HG02623 (cell line): ENCODE data around the gene OLFML1.

Source experiments
- ATAC-seq: cut with Tn5 transposase; IDR thresholded peaks from one replicate; pipeline ENCODE4 v1.9.1; 2021; ENCODE audit warnings: moderate library complexity; ENCODE audit not compliant: unreplicated experiment

OLFML1 gene

DNA sequence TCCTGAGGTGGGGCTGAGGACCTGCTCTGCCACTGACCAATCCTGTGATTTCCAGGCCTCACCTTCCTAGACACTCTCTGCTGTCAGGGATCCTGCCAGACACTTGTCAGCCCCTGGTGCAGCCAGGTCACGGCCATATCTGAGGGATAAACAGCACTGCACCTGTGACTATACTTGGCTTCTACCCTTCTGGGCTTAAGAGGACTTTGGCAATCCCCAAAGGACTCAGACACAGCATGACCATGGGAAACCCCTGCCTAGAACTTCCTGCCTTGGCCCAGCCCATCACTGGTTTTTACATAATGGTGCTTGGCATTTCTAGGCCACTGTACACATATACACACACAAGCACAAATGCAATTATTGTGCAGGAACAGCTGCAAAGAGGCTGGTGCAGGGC, 11.6 kb upstream of the OLFML1 start:
- peak; percentile 96 for ATAC-seq

DNA sequence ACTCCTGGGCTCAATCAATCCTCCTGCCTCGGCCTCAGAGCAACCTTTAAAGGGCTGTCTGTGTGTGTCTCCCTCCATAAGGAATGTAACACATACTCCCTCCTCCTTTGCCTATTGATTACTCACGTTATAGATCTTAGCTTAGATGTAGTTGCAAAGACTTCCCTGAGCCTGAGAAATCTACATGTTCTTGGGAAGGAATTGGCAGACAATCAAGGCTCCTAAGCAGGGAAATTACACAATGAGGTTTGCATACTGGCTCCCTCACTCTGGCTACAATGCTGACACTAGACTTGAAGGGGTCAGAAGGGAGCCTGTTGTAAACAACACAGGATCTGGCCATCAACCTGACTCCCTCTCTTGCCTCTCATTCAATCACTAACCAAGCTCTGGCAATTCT, 5.2 kb upstream of the OLFML1 start:
- ATAC-seq = no peak

DNA sequence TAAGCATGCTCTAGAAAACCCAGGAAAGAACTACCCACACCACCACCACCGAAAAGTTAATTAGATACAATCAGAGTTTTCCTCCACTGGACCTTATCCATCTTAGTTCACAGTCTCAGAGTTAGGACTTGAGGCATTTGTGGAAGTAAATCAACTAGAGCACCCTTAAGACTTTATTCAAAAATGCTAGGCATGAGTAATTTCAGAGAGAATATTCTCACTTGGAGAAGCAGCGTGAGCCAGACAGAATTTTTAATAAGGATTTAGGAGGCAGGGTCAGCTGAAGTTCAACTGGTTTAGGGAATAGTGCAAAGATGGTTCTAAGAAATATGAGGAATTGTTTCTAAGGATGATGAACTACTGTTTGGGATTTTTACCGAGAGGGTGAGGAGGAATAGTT, 1.2 kb upstream of the OLFML1 start:
- no peak for ATAC-seq

DNA sequence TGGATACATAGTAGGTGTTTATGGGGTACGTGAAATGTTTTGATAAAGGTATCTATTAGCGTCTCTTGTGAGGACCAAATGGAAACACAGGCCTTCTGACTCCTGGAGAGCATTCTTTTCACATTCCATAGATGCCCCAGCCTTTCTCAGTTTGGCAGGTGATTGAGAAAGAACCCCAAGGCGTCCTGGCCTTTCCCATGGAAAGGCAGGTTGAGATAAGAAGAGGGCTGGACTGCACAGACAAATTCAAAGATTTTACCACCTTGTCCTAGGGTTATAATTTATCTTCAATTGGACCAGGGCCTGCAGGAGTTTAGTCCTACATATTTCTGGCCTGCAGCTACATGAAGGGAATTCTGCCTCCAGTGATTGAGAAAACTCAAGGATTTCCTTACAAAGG, 661 bp upstream of the OLFML1 start:
- ATAC-seq = no peak

DNA sequence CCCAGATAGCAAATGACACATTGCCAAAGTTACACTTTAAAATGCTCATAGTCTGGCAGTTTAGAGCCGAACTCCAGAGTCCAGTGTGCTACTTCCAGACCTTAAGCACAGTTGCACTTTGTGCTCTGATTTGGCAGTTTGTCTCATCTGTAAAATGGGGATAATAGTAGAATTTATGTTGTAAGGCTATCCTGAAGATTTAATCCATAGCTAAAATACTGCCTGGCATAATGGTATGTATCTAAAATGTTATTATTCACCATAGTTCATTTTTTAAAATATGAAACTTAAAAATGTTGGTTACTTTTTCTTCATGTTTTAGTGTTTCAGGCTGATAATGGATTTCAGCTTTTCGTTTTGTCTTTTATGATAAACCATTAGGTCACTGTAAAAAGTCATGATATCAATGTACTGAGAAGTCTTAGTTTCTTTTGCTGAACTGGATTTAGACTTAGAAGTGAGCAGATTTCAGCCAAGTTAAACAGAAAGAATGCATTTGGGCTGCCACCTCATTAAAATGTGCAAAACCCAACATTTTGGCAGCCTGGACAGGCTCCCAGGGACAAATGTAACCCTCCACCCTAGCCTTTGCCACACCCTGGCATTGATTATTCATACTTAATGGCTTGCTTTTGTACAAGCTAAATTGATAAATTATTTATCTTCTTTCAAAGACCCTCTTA, 933 bp downstream of the OLFML1 start:
- ATAC-seq = no peak

DNA sequence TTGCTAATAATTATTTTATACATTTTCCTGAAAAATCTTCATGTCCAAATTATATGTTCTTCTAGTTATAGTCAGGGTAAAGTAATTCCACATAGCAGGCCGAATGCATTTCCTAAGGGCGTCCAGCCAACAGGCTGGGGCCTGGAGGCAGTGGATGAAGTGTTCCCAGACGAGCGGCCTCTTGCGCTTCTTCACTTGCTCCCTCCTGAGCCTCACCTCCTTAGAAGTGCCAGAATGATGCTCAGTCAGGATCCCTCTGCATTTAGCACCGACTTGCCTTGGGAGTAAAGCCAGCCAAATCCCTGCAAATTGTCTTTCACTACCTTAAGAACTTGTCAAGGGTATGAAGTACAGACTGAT, 1.5 kb downstream of the OLFML1 start:
- ATAC-seq = no peak

DNA sequence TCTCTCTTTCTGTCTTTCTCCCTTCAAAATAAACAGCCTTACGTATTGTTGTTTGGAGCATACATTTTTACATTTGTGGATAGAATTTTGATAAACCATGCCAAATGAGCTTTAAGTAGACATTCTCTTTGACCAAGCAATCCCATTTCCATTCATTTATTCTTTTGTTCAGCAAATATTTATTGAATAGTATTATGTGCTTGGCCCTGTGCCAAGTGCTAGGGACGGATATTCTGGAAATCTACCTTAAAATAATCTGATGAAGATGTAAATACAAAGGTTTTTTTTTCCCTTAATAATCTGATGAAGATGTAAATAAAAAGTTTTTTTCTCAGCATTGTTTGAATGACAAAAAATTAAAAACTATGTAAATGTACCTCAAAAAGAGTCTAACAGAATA, 2.1 kb downstream of the OLFML1 start:
- ATAC-seq = no peak

DNA sequence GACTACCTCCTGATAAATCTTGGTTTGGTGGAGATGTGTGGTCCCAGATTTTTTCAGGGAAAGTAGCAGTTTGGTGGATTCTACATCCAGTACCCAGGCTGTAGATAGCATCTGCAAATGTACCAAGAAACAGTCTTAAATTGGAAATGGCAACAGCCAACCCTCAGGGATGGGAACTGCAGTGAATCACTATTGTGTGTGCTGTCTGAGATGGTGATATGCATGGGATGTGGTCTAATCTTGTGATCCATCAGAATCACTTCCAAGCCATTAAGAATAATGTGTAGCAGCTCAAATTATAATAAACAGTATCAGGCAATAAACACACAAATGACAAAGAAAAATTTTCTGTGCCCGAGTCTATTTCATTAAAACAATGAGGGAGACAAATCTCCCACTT, 3.4 kb downstream of the OLFML1 start:
- ATAC-seq = no peak

DNA sequence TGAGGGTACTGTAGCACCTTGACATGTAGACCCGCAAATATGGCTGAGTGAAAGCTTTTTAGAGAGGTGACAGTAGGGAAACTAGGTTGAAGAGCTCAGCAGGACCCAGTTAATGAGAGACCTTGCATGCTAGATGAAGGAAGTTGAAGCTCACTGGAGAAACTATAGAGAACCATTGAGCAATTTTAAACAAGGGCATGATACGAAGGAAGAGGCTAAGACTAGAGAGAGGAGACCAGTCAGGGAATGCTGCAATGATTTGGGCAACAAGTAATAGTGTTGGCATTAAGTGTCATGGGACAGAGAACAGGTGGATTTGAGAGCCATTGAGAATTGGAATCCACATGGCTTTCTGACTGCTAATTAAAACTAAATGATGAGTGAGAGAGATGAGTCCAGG, 4.1 kb downstream of the OLFML1 start:
- no peak for ATAC-seq

DNA sequence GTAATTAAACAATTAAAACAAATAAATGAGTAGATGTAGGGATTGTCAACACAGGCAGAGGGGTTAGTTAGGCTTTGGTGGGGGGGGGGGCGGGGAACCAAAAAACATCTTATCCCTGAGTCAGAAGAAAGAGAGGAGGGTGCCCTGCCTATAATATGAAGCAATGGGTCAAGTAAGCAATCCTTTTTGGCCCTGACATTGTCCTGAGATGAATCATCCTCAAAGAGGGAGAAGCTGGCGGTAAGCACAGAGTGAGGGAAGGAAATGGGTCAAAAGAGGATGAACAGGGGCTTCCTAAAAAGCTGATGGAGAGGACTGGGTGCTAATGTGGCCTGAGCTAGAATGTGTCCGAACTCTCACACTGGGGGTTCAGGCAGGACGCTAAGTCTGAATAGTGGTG, 4.7 kb downstream of the OLFML1 start:
- ATAC-seq = no peak

DNA sequence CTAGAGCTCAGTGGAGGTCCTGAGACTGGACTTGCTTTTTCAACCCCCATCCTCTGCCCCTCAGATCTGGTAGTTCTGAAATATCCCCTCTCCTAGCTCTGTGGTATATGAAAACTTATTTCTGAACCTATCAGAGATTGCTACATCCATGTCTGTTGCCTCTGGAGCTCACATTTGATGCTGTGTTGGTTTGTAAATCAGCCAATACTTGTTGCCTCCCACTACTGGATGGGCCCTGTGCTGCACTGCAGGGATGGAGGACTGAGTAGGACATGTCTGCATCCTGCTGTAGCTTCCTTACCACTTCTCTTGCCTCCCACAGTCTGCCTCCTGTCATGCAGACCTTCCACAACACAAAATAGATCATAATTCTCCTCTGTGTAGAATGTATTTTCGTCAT, 5.2 kb downstream of the OLFML1 start:
- no peak for ATAC-seq

DNA sequence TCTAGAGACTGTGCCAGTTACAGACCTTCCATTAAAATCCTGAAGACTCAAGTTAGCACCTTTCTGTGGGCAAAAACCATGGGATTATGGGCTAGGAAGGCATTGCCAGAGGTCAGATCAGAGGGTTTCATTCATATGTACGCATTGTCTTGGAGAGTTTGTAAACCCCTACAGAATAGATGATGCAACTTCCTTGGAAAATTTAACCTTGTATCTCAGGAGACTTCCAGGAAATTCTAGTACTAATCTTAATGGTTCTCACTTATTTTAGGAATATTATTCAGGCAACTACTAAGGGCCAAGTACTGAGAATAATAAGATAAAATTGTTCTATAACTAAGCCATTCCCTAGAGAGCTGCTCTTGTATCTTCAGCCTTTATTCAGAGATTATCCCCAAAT, 6.9 kb downstream of the OLFML1 start:
- no peak for ATAC-seq

DNA sequence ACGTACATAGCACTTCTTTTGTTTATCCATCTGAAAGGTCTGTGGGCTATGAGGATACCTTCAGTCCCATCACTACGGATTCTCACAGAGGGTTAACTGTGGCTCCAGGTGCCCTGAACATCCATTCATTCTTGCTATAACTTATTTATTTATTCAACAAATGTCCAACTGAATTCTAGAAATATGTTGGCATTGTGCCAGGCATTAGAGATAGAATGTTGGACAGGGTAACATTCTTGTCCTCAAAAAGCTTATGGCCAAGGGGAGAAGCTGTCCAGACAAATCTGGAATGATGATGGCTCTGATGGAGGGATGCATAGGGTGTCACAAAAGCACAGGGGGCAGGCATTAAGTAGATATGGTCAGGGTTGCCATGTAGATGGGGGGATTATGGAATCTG, 8.4 kb downstream of the OLFML1 start:
- no peak for ATAC-seq

DNA sequence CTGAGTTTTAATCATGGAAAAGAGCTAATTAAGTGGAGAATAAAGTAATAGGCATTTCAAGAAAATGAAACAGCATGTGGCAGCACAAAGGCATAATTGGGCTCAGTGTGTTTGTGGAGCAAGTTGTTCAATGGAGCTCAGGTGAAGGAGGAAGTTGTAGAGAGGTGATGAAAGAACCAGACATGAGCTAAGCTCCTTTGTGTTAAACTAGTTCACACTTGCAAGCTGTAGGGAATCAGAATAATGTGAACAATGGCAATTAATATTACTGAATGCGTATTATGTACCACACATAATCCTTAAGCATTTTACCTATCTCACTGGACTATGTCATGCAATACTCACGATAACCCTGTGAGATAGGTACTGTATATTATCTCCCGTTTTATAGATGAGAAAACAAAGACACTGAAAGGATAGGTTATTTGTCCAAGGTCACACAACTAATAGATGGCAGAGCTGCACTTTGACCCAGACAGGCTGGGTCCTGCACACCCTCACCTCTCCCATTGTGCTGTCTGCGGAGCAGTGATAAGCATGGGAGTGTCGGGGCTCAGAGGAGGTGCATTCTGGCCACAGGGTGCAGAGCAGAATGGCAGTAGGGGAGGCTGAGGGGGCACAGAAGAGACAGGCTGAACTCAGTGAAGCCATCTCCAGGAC, 8.9 kb downstream of the OLFML1 start:
- ATAC-seq = no peak

DNA sequence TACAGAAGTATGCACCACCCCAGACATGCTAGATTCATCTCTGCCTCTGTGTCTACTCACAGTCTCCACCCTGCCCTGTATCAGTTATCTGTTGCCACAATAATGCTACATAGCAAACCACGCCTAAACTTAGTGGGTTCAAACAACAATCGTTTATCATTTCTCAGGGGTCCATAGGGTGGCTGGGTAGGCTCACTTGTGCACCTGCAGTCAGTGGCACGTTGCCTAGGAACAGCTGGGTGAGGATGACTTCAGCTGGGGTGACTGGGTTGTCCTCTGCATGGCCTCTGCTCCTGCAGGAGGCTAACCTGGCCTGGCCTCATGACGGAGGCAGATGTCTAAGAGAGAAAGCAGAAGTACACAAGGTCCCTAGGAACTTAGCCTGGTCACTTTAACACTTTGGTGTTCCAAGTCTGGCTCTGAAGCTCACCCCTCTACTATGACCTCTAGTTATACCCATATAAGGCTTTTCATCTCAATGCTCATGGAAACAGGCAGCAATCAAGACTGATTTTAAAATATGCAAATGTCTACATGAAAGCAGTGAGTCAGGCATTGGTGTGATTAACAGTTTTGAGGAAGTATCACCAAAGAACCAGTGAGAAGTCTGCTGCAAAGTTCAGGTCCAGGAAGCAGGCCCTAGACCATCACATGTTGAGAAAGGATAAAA, 10.7 kb downstream of the OLFML1 start:
- ATAC-seq = peak; percentile 82

DNA sequence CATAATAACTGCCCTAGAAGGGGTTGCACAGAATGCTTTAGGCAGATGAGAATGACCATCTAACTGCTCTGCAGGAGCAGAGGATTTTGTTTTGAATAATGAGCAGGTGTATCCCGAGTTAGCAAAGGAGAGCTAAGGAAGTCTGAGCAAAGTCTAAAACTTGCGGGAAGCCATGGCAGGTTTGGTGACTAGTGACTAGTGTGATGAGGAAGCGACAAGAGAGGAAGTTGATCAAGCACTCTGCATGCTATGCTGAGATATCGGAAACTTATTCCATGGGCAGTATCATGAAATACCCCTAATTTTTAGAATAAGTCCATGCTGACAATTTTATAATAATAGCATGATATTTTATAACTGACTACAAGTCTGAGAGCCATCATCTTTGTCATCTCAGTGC, 12.9 kb downstream of the OLFML1 start:
- no peak for ATAC-seq

DNA sequence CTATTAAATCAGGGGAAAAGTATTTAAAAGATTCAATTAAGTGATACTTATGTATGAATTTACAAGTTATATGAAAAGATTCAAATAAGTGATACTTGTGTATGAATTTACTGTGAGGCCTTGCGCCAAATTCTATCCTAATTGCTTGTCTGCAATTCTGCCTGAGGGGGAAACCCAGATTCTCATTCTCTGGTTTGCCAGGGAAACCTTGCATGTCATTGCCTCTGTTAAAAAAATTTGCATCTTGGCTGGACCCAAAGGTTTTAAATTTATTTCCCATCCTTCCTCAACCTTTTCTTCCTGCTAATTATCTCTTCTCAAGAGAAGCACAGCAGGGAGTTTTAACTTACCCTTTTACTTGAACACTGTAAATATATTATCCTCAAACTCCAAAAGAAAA, 13.8 kb downstream of the OLFML1 start:
- no peak for ATAC-seq

DNA sequence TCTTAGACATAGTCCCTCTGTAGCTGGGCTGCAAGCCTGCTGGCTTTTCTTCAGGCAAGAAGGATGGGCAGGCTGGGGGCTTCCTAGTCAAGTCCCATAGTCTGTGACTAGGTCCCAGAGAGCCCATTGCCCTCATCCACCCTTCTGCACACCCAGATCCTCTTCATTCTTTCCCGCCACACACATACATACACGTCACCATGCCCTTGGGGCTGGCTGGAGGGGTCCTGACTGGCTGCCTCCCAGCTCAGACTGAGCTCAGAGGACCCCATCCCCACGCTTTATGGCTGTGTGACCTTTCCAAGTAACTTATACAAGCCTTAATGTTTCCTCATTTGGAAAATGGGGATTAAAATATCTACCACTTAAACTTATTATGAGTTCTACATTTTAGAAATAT, 14.9 kb downstream of the OLFML1 start:
- no peak for ATAC-seq

DNA sequence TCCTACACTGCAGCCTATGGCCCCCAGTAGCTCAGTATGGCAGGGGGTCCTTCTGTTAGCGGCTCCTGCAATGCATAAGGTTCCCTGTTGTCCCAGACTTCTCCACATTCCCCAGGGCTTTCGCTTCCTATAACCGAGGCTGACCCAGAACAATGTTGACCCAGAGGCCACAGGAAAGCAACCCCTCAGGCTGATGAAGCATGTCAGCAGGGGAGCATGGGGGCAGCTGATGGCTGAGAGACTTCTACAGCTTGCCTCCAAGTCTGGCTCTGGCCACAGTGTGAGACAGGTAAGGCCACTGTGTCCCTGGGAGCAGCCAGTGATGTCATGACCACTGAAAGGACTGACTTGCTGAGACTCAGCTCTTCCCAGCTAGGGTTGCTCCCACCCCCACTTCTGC, 15.9 kb downstream of the OLFML1 start:
- ATAC-seq = no peak

DNA sequence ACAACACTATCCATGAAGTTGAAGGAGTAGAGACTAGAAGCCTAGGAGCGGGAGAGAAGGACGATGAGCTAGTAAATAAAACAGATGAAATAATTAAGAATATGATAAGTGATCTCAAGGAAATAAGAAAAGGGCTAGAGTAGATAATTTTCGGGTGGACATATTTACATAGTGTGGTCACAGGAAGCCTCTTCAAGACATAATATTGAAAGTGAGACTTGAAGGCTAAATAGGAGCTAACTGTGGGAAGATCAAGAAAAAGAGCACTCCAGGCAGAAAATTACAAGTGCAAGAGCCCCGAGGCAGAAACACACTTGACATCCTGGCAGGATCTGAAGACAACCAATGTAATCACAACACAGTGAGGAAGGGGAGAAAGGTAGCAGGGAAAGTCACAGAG, 16.6 kb downstream of the OLFML1 start:
- peak; percentile 49 for ATAC-seq

DNA sequence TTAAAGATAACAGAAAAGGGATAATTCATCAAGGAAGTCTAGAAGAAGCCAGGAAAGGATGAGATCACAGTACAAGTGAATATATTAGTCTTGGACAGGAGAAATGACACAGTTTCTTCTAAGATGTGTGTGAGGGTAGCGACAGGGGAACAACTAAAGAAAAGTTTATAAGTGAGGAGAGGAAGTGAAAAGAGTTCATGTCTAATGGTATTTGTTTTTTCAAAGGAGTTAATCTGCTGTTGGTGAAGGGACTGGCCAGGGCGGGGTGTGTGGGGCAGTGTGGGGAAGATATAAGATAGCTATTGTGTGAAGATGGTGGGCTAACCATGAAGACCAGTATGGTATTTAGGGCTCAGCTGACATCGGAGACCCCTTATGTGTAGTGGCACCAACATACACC, 20.9 kb downstream of the OLFML1 start:
- ATAC-seq = no peak

DNA sequence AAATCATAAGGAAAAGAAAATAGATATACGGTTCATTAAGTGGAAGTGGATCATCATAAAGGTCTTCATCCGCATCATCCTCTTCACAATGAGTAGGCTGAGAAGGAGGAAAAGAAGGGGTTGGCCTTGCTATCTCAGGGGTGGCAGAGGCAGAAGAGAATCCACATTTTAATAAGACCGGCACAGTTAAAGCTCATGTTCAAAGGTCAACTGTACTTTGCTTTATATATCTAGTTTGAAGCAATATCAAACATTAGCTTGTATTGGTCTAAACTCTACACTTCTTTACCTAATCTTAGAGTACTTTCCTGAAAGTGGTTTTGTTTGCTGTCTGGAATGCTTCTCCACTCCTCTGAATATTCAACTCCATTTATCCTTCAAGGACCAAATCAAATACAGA, 22.8 kb downstream of the OLFML1 start:
- ATAC-seq = no peak

DNA sequence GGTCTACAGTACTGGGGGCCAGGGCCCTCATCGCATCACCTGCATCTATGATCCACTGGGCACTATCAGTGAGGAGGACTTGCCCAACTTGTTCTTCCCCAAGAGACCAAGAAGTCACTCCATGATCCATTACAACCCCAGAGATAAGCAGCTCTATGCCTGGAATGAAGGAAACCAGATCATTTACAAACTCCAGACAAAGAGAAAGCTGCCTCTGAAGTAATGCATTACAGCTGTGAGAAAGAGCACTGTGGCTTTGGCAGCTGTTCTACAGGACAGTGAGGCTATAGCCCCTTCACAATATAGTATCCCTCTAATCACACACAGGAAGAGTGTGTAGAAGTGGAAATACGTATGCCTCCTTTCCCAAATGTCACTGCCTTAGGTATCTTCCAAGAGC, 24.7 kb downstream of the OLFML1 start:
- ATAC-seq = no peak
